ENCODE data around the gene PAH.

DNA sequence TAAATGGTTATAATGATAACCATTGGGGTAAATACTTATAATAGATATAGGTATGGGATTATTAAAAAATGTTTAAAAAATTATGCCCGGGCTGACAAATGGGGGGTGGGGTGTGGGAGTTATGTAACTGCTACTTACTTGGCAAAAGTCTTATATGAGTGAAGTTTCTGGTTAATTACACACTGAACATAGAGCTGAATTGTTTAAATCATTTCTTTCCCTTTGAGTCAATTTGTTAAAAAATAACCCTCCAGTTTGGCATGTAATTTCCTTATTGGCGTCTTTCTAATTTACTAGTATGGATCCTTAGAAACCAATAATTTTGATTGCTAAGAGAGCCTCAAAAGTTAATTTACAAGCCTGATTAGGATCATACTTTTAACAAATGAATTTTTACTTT, 16.7 kb downstream of the PAH start:
- TF ChIP-seq, protein P1, sequence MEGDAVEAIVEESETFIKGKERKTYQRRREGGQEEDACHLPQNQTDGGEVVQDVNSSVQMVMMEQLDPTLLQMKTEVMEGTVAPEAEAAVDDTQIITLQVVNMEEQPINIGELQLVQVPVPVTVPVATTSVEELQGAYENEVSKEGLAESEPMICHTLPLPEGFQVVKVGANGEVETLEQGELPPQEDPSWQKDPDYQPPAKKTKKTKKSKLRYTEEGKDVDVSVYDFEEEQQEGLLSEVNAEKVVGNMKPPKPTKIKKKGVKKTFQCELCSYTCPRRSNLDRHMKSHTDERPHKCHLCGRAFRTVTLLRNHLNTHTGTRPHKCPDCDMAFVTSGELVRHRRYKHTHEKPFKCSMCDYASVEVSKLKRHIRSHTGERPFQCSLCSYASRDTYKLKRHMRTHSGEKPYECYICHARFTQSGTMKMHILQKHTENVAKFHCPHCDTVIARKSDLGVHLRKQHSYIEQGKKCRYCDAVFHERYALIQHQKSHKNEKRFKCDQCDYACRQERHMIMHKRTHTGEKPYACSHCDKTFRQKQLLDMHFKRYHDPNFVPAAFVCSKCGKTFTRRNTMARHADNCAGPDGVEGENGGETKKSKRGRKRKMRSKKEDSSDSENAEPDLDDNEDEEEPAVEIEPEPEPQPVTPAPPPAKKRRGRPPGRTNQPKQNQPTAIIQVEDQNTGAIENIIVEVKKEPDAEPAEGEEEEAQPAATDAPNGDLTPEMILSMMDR (conservative IDR thresholded peaks at IDR 0.05; ENCODE audit: low read length): no peak
- TF ChIP-seq EZH2phosphoT487 (IDR thresholded peaks at IDR 0.05; ENCODE audit: borderline replicate concordance): no peak

Measured in Loucy (cell line).